ENCODE measurements around the gene JADE2. TPM values are rescaled to one million over a fixed set of nuclear protein-coding genes. Genes with fewer than 3 reads are reported as not detected.

The JADE2 gene
- total RNA-seq, 2 donors from 2014 or later = 24.1 to 33.3 TPM

- Histone ChIP-seq H3K9me3 (no peaks in the 10 kb centered on the region), H3K36me3 (no peaks in the 10 kb centered on the region)
- intact Hi-C loops (cut with DNase I) = no loop called here
Measured at GRCh38 chr5:134603059-134603458, 77.6 kb downstream of the JADE2 start.

GRCh38 chr5:134604908-134605307 lies 79.4 kb downstream of the JADE2 start:
- Histone ChIP-seq H3K4me3 (no peak overlapping the region), H3K27ac (no peak overlapping the region), H3K4me1 (no peaks in the 10 kb centered on the region), H3K9me3 (no peaks in the 10 kb centered on the region), H3K27me3 (no peaks in the 10 kb centered on the region), H3K9ac (ENCODE audit: low read depth in 2 of 2, low read length in 2 of 2) (no peak overlapping the region), H3K36me3 (no peaks in the 10 kb centered on the region)
- intact Hi-C loops (cut with DNase I) = no loop called here
- TF ChIP-seq CTCF (IDR thresholded peaks at IDR 0.05) = no peak
- no peak for DNase-seq

More at GRCh38 chr5:134603059-134603458, 77.6 kb downstream of the JADE2 start:
- H3K27me3 ChIP-seq = no peaks in the 10 kb centered on the region
- DNase-seq = no peak
- no peak overlapping the region for H3K4me3 ChIP-seq
- H3K27ac ChIP-seq = no peak overlapping the region
- no peak for TF ChIP-seq CTCF (IDR thresholded peaks at IDR 0.05)
- H3K4me1 ChIP-seq = no peaks in the 10 kb centered on the region
- H3K9ac ChIP-seq (ENCODE audit: low read depth in 2 of 2, low read length in 2 of 2) = no peak overlapping the region

GRCh38 chr5:134606726-134607125 lies 81.3 kb downstream of the JADE2 start:
- H3K4me1 ChIP-seq = no peaks in the 10 kb centered on the region
- no peaks in the 10 kb centered on the region for H3K36me3 ChIP-seq
- intact Hi-C loops (cut with DNase I) = no loop called here
- DNase-seq = no peak
- H3K9ac ChIP-seq (ENCODE audit: low read depth in 2 of 2, low read length in 2 of 2) = no peak overlapping the region
- no peaks in the 10 kb centered on the region for H3K27me3 ChIP-seq
- no peak overlapping the region for H3K4me3 ChIP-seq
- no peak overlapping the region for H3K27ac ChIP-seq
- no peak for TF ChIP-seq CTCF (IDR thresholded peaks at IDR 0.05)
- no peaks in the 10 kb centered on the region for H3K9me3 ChIP-seq

DNA sequence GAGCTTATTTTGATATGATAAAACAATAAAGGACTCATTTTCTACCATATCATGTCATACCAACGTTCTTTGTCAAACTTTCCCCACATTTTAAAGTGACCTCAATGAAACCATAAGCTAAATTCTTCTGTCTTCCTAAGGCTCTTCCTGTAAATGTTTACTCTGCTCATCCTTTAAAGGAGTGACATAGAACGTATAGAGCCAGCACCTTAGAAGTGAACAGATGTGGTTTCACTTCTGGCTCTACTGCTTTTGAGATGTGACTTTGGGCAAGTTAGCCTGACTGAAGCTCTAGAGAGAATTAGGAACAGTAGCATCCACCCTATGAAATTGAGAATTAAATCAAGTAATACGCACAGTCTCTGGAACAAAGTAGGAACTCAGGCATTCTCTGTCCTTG lies 83.1 kb downstream of the JADE2 start:
- no peaks in the 10 kb centered on the region for H3K9me3 ChIP-seq
- no peaks in the 10 kb centered on the region for H3K27me3 ChIP-seq
- no peak for DNase-seq
- H3K4me3 ChIP-seq = no peak overlapping the region
- intact Hi-C loops (cut with DNase I) = no loop called here
- TF ChIP-seq CTCF (IDR thresholded peaks at IDR 0.05) = no peak
- no peak overlapping the region for H3K27ac ChIP-seq
- H3K36me3 ChIP-seq = no peaks in the 10 kb centered on the region
- H3K9ac ChIP-seq (ENCODE audit: low read depth in 2 of 2, low read length in 2 of 2) = no peak overlapping the region
- H3K4me1 ChIP-seq = no peaks in the 10 kb centered on the region

DNA sequence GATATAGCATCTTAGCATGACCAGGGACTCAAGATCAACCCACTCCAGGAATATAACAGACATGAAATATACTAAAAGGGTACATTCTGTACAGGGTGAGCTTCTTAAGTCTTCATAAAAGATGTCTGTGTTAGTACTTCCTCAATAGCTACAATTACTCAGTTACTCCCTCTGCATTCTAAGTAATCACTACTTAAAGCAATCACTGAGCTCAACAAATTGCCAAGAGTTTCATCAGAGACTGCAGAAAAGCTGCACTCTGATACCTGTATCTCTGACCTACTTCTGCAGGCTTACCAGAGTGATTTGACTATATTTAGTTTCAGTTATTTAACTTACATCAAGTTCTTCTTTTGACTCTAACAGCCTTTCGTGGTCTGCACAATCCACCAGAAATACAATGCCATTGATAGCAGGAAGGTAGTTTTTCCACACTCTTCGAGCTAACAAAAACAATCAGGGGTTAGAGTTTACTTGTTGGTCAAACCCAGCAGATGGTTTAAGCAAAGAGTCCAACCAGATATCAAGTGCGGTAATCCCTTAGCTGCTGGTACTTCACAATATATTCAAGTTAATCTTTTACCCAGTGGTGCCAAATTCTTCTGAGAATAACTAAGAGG lies 83.9 kb downstream of the JADE2 start:
- peak; percentile 6 for DNase-seq

More for the DNA sequence above, 83.9 kb downstream of the JADE2 start:
- TF ChIP-seq CTCF (IDR thresholded peaks at IDR 0.05) = no peak
- Histone ChIP-seq H3K4me3 (no peak overlapping the region), H3K9ac (ENCODE audit: low read depth in 2 of 2, low read length in 2 of 2) (no peak overlapping the region), H3K27ac (no peak overlapping the region), H3K27me3 (no peaks in the 10 kb centered on the region), H3K4me1 (no peaks in the 10 kb centered on the region), H3K9me3 (no peaks in the 10 kb centered on the region), H3K36me3 (peaks cover 1% of the 10 kb centered on the region)
- intact Hi-C loops (cut with DNase I) = no loop called here
